HL-60 (cell line): ENCODE data around the gene DSCAML1.

Experiments used
- DNase-seq, 2 experiments: peaks; one replicate each; pipeline ENCODE4 v3.0.0-alpha.2; 2010 to 2020; ENCODE audit warnings: low read depth in 1 of 2, low spot score in 1 of 2
- H3K27ac ChIP-seq: fragments of 250-450 bp; sonication (Bioruptor Pico); replicated peaks from 2 replicates; pipeline ENCODE4 v1.5.1; 2020; ENCODE audit warnings: mild to moderate bottlenecking, moderate library complexity
- H3K27me3 ChIP-seq: fragments of 250-450 bp; sonication (Bioruptor Pico); 2 replicates; pipeline ENCODE4 v1.5.1; 2021; ENCODE audit warnings: mild to moderate bottlenecking, moderate library complexity; ENCODE audit not compliant: insufficient read depth, poor library complexity, severe bottlenecking
- H3K4me3 ChIP-seq: replicated peaks from 2 replicates; pipeline ENCODE4 v1.5.1; 2011; ENCODE audit warnings: mild to moderate bottlenecking, control low read depth, low read length; ENCODE audit not compliant: insufficient read depth
- CTCF ChIP-seq: IDR thresholded peaks from one replicate; pipeline ENCODE4 v1.5.1; 2011; ENCODE audit warnings: low read length, control low read depth, inconsistent platforms; ENCODE audit not compliant: insufficient read depth
- GABPA ChIP-seq: IDR thresholded peaks from 2 replicates; pipeline ENCODE4 v1.6.1; 2012; ENCODE audit warnings: low read depth
- POLR2AphosphoS5 ChIP-seq: IDR thresholded peaks from 2 replicates; pipeline ENCODE4 v1.6.1; 2012; ENCODE audit warnings: low read depth
- REST ChIP-seq: IDR thresholded peaks from 2 replicates; pipeline ENCODE4 v1.6.1; 2012; ENCODE audit warnings: low read depth; ENCODE audit not compliant: insufficient replicate concordance
- SPI1 ChIP-seq: IDR thresholded peaks from 2 replicates; pipeline ENCODE4 v1.6.1; 2012; ENCODE audit warnings: low read depth, mild to moderate bottlenecking, borderline replicate concordance

DSCAML1 gene

GRCh38 chr11:117391181-117391580 is 405.8 kb downstream of the DSCAML1 start:
- no peaks in the 10 kb centered on the region for H3K27me3 ChIP-seq
- H3K27ac ChIP-seq, result no peak overlapping the region
- no peak overlapping the region for H3K4me3 ChIP-seq
- TF ChIP-seq GABPA (no peak), CTCF (no peak), SPI1 (no peak), REST (no peak), POLR2AphosphoS5 (no peak)
- DNase-seq, result no peak

GRCh38 chr11:117390743-117391142 is 406.3 kb downstream of the DSCAML1 start:
- H3K27ac ChIP-seq, result no peak overlapping the region
- no peak for DNase-seq

GRCh38 chr11:117387992-117388755 is 408.8 kb downstream of the DSCAML1 start:
- DNase-seq, result no peak
- no peak for TF ChIP-seq SPI1
- no peak for TF ChIP-seq REST
- no peak for TF ChIP-seq CTCF
- no peak for TF ChIP-seq GABPA
- H3K4me3 ChIP-seq, result no peak overlapping the region
- H3K27ac ChIP-seq, result no peak overlapping the region
- no peaks in the 10 kb centered on the region for H3K27me3 ChIP-seq

More at GRCh38 chr11:117390743-117391142, 406.3 kb downstream of the DSCAML1 start:
- Histone ChIP-seq H3K27me3 (no peaks in the 10 kb centered on the region), H3K4me3 (no peak overlapping the region)
- no peak for TF ChIP-seq REST
